Lower leg skin (tissue), 3 donors: ENCODE results near the gene ANKIB1.

Source experiments
- CTCF ChIP-seq, 3 donors: fragments of 450-650 bp; IDR thresholded peaks; one replicate each; pipeline ENCODE4 v1.5.1; 2016; ENCODE audit warnings: antibody characterized with exemption in 3 of 3, mild to moderate bottlenecking in 3 of 3, moderate library complexity in 2 of 3
- POLR2A ChIP-seq, 2 donors: fragments of 450-650 bp; IDR thresholded peaks; one replicate each; pipeline ENCODE4 v1.6.1; 2016 to 2017; ENCODE audit warnings: antibody characterized with exemption in 2 of 2, mild to moderate bottlenecking in 1 of 2, moderate library complexity in 1 of 2

DNA sequence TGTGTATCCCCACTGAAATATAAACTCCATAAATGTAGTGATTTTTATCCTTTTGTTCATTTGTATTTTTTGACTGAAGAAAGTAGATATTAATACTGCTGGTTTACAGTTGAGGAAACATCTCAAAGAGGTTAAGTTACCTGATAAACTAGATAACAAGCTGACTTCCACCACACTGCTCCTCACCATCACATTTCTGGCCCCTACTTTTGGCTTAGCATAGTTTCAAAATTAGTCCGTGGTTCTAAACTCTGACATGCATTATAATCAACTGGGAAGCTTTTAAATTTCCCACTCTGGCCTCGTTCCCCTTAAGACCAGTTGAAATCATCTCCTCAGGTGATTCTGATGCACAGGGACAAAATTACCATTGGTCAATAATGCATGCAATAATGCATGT lies 43.5 kb downstream of the ANKIB1 start:
- TF ChIP-seq CTCF (IDR thresholded peaks at IDR 0.05) (no peak), POLR2A (IDR thresholded peaks at IDR 0.05) (no peak)
